ENCODE measurements around the gene ANKH. TPM values are rescaled to one million over a fixed set of nuclear protein-coding genes. Genes with fewer than 3 reads are reported as not detected.
"Not testable (repeated sequence)": the region's sequence is repeated elsewhere in the genome, so short reads cannot be mapped to it uniquely, and the experiment has no call there.

ANKH gene
- total RNA-seq, 4 donors from 2014 or later = 31.2 to 55.2 (median 34.7) TPM

DNA sequence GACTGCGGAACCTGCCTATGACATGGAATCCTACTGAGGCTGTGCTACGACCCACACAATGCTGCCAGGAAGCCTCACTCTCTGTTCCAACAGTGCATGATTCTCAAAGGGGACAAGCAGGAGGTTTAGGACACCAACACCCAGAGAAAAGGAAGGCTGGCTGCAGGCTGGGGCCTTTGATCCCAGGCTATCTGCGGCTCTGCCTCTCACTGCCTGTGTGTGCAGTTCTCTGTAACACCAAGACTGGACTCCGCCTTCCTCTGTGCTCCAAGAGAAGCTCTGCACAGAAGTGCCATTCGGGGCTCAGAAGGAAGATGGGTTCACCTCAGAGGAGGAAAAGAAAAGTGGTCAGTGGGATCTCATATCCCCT lies 20.5 kb downstream of the ANKH start:
- intact Hi-C loops (cut with DNase I) = no loop called here

DNA sequence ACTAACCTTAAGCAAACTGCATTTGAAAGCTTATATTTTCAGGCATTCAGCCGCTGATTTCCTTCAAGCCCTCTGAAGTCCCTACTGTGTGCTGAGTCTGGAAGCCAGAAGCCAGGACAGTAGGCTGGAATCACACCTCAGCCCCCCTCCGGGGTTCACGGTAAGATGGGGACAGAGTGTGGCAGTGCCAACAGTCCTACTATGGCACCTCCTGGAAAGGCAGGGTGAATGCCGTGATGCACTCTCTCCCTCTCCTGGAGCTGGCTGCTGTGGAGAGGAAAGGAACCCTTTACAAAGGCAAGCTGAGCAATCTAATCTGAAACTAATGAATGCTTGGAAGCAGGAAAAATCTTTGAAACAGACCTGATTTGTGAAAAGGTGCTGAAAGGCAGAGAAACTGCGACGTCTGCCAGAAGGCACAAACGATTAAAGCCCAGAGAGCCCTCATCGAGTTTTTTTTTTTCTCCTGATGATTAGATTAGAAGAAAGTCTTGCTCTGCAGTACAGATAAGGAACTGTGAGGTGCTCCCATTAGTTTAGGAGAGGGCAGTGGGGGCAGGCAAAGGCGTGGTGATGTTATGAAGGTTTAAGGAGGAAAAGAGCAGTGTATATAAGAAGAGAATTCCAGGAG lies 21.0 kb downstream of the ANKH start:
- no peak overlapping the region for H3K4me3 ChIP-seq (replicated peaks in 1 of 3)
- no peaks in the 10 kb centered on the region for H3K9me3 ChIP-seq
- no peak overlapping the region for H3K27ac ChIP-seq
- TF ChIP-seq, protein P1, sequence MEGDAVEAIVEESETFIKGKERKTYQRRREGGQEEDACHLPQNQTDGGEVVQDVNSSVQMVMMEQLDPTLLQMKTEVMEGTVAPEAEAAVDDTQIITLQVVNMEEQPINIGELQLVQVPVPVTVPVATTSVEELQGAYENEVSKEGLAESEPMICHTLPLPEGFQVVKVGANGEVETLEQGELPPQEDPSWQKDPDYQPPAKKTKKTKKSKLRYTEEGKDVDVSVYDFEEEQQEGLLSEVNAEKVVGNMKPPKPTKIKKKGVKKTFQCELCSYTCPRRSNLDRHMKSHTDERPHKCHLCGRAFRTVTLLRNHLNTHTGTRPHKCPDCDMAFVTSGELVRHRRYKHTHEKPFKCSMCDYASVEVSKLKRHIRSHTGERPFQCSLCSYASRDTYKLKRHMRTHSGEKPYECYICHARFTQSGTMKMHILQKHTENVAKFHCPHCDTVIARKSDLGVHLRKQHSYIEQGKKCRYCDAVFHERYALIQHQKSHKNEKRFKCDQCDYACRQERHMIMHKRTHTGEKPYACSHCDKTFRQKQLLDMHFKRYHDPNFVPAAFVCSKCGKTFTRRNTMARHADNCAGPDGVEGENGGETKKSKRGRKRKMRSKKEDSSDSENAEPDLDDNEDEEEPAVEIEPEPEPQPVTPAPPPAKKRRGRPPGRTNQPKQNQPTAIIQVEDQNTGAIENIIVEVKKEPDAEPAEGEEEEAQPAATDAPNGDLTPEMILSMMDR (IDR thresholded peaks at IDR 0.05) = no peak
- TF ChIP-seq POLR2A (IDR thresholded peaks at IDR 0.05) = no peak
- no peaks in the 10 kb centered on the region for H3K36me3 ChIP-seq
- WGBS, 2 donors = 71 to 72% methylated on average over 9 of the region's 9 CpGs
- no peak for DNase-seq
- intact Hi-C loops (cut with DNase I) = no loop called here
- H3K27me3 ChIP-seq = no peaks in the 10 kb centered on the region
- H3K4me1 ChIP-seq = no peaks in the 10 kb centered on the region

More for the DNA sequence above, 20.5 kb downstream of the ANKH start:
- no peak for TF ChIP-seq POLR2A (IDR thresholded peaks at IDR 0.05)
- TF ChIP-seq, protein P1 (IDR thresholded peaks at IDR 0.05) = no peak
- Histone ChIP-seq H3K9me3 (no peaks in the 10 kb centered on the region), H3K27ac (no peak overlapping the region), H3K27me3 (no peaks in the 10 kb centered on the region), H3K4me3 (replicated peaks in 1 of 3) (no peak overlapping the region), H3K4me1 (no peaks in the 10 kb centered on the region), H3K36me3 (no peaks in the 10 kb centered on the region)
- WGBS, 2 donors = 81 to 82% methylated on average over 5 of the region's 5 CpGs
- DNase-seq = no peak

DNA sequence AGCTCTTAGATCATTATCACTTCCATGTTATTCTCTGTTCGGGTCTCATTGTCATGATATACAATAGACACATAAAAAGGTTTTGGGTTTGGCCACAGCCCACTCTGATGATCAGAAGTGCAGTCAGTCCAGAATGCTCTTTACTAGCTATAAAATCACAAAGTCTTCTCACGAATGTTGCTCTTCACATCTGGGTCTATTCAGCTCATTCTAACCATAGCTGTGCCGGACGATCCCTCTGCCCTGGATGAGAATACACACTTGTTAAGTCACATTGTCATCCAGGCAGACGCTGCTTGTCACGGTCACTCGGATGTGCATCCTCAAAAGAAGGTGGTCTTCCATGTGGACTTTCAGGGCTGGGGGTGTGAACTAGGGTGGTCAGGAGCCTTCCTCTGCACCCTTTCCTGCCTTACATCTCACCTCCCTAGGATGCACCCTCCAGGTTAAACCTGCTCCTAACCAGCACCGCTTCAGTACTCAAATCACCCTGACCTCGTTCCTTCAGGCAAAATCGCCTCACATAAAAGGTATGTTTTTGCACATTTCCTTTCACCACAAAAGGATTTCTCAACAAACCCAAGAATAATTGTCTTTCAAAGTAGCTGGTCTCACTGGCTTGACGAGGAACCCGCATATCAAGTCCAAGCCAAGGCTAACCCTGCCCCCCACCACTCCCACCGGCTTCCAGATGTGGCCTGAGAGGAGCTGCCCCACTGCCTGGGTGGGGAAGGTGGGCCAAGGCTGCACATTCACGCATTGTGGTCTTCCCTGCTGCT lies 21.9 kb downstream of the ANKH start:
- intact Hi-C loops (cut with DNase I) = no loop called here
- Histone ChIP-seq H3K27me3 (no peaks in the 10 kb centered on the region), H3K9me3 (no peaks in the 10 kb centered on the region), H3K27ac (no peak overlapping the region), H3K36me3 (no peaks in the 10 kb centered on the region), H3K4me1 (peaks cover 0 to 2% of the 10 kb centered on the region in 2 donors), H3K4me3 (replicated peaks in 1 of 3) (no peak overlapping the region)
- DNase-seq = no peak
- 92 to 93% methylated on average over 14 of the region's 14 CpGs for whole genome bisulfite sequencing, 2 donors
- TF ChIP-seq POLR2A (IDR thresholded peaks at IDR 0.05) = no peak
- TF ChIP-seq, protein P1 (IDR thresholded peaks at IDR 0.05) = no peak

DNA sequence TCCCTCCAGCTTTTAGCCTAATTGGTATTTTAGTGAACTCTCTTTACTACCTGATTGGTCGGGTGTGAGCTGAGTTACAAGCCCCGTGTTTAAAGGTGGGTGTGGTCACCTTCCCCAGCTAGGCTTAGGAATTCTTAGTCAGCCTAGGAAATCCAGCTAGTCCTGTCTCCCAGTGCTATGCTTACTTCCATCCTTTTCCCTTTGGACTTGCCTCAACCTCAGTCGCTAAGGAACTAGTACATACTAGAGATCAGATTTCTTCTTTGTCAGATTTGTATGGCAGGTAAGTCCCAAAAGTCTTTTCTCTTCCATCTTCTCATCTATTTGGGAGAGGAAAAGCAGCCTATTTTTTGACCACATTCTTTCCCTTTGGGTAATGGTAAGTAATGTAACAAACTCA lies 22.6 kb downstream of the ANKH start:
- WGBS, 2 donors = 69% methylated on average over 3 of the region's 3 CpGs
- H3K4me3 ChIP-seq (replicated peaks in 1 of 3); DNase-seq; intact Hi-C loops (cut with DNase I); H3K36me3 ChIP-seq; H3K9me3 ChIP-seq; H3K27me3 ChIP-seq; H3K27ac ChIP-seq; H3K4me1 ChIP-seq: not testable (repeated sequence)

DNA sequence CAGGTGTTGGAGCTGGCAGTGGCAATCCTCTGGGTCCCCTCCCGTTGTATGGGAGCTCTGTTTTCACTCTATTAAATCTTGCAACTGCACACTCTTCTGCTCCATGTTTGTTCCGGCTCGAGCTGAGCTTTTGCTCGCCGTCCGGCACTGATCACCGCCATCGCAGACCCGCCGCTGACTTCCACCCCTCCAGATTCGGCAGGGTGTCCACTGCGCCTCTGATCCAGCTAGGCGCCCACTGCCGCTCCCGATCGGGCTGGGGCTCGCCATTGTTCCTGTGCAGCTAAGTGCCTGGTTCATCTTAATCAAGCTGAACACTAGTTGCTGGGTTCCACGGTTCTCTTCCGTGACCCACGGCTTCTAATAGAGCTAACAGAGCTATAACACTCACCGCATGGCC lies 23.2 kb downstream of the ANKH start:
- H3K36me3 ChIP-seq = no peaks in the 10 kb centered on the region
- no peak overlapping the region for H3K4me3 ChIP-seq (replicated peaks in 1 of 3)
- no peak for DNase-seq
- 96 to 97% methylated on average over 21 of the region's 21 CpGs for WGBS, 2 donors
- intact Hi-C loops (cut with DNase I) = no loop called here
- H3K9me3 ChIP-seq = no peaks in the 10 kb centered on the region
- H3K27me3 ChIP-seq = no peaks in the 10 kb centered on the region
- TF ChIP-seq, protein P1 (IDR thresholded peaks at IDR 0.05) = no peak
- TF ChIP-seq POLR2A (IDR thresholded peaks at IDR 0.05) = no peak
- H3K4me1 ChIP-seq = peaks cover 0 to 9% of the 10 kb centered on the region in 2 donors
- no peak overlapping the region for H3K27ac ChIP-seq
